ENCODE data around the gene DVL2. TPM values are rescaled to one million over a fixed set of nuclear protein-coding genes. Genes with fewer than 3 reads are reported as not detected.
"Not testable (repeated sequence)": the region's sequence is repeated elsewhere in the genome, so short reads cannot be mapped to it uniquely, and the experiment has no call there.

Gene DVL2
- total RNA-seq, 1 experiment from 2014 or later = 133 TPM

- TF ChIP-seq EZH2 (IDR thresholded peaks at IDR 0.05; ENCODE audit: borderline replicate concordance, low read depth, low read length, poor library complexity, severe bottlenecking) = no peak
- TF ChIP-seq, protein P1, sequence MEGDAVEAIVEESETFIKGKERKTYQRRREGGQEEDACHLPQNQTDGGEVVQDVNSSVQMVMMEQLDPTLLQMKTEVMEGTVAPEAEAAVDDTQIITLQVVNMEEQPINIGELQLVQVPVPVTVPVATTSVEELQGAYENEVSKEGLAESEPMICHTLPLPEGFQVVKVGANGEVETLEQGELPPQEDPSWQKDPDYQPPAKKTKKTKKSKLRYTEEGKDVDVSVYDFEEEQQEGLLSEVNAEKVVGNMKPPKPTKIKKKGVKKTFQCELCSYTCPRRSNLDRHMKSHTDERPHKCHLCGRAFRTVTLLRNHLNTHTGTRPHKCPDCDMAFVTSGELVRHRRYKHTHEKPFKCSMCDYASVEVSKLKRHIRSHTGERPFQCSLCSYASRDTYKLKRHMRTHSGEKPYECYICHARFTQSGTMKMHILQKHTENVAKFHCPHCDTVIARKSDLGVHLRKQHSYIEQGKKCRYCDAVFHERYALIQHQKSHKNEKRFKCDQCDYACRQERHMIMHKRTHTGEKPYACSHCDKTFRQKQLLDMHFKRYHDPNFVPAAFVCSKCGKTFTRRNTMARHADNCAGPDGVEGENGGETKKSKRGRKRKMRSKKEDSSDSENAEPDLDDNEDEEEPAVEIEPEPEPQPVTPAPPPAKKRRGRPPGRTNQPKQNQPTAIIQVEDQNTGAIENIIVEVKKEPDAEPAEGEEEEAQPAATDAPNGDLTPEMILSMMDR (conservative IDR thresholded peaks at IDR 0.05; ENCODE audit: low read depth, low read length) = no peak
- Histone ChIP-seq H3K27me3 (replicated peaks; ENCODE audit: insufficient read depth, low read depth, low read length, poor library complexity) (no peaks in the 10 kb centered on the region), H3K36me3 (ENCODE audit: insufficient read depth, low read length, poor library complexity, severe bottlenecking) (peaks cover 30% of the 10 kb centered on the region), H3K4me3 (ENCODE audit: low read depth, low read length, poor library complexity, severe bottlenecking) (no peak overlapping the region), H3K4me1 (ENCODE audit: insufficient read depth, low read length, poor library complexity, severe bottlenecking) (peaks cover 17% of the 10 kb centered on the region), H3K27ac (ENCODE audit: low read depth, low read length, poor library complexity, severe bottlenecking) (peak overlapping the region; percentile 47), H3K9me3 (ENCODE audit: low read depth, low read length, poor library complexity, severe bottlenecking) (no peaks in the 10 kb centered on the region)
- no peak for DNase-seq (ENCODE audit: low spot score)
- intact Hi-C loops (cut with micrococcal nuclease; ENCODE audit: unreplicated experiment) = no loop called here
- POLR2A ChIA-PET (ENCODE audit: low non-redundant PET) = no interaction called here
- CTCF ChIA-PET = interaction anchor here (1.2 kb wide), 1 partner anchor 312 kb away, joined by 3 read pairs; no protein-coding TSS in a partner anchor
- BruUV-seq (replicated peaks) = no TSS peak
These were observed 14.5 kb upstream of the DVL2 start for GRCh38 chr17:7248796-7249195.

GRCh38 chr17:7246779-7247178 is 12.5 kb upstream of the DVL2 start:
- intact Hi-C loops (cut with micrococcal nuclease; ENCODE audit: unreplicated experiment) = no loop called here
- Histone ChIP-seq H3K4me3 (ENCODE audit: low read depth, low read length, poor library complexity, severe bottlenecking) (no peak overlapping the region), H3K36me3 (ENCODE audit: insufficient read depth, low read length, poor library complexity, severe bottlenecking) (peaks cover 32% of the 10 kb centered on the region), H3K4me1 (ENCODE audit: insufficient read depth, low read length, poor library complexity, severe bottlenecking) (peaks cover 17% of the 10 kb centered on the region), H3K27ac (ENCODE audit: low read depth, low read length, poor library complexity, severe bottlenecking) (no peak overlapping the region), H3K27me3 (replicated peaks; ENCODE audit: insufficient read depth, low read depth, low read length, poor library complexity) (no peaks in the 10 kb centered on the region), H3K9me3 (ENCODE audit: low read depth, low read length, poor library complexity, severe bottlenecking) (no peaks in the 10 kb centered on the region)
- no peak for TF ChIP-seq EZH2 (IDR thresholded peaks at IDR 0.05; ENCODE audit: borderline replicate concordance, low read depth, low read length, poor library complexity, severe bottlenecking)
- no TSS peak for BruUV-seq (replicated peaks)
- ChIA-PET POLR2A (ENCODE audit: low non-redundant PET) (no interaction called here), CTCF (no interaction called here)
- DNase-seq (ENCODE audit: low spot score) = no peak

DNA sequence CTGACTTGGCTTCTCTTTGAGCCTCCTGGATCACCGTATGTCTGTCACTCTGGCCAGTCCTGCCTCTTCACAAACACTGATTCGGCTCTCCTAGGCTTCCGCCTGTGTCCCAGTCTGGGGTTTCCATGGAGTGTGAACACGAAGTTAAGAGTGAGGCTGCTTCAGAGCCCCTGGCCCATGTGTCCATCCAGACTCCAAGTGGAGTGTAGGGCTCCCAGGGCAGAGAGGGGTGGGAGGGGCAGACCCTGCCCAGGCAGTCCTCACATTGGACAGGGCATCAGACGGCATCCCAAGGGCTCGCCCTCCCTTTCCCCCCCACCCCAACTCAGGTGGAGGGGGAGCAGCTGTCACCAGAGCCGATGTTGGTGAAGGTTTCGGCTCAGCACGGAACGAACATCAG is 9.5 kb upstream of the DVL2 start:
- H3K9me3 ChIP-seq (ENCODE audit: low read depth, low read length, poor library complexity, severe bottlenecking); H3K4me3 ChIP-seq (ENCODE audit: low read depth, low read length, poor library complexity, severe bottlenecking); H3K27me3 ChIP-seq (replicated peaks; ENCODE audit: insufficient read depth, low read depth, low read length, poor library complexity); CTCF ChIA-PET; H3K27ac ChIP-seq (ENCODE audit: low read depth, low read length, poor library complexity, severe bottlenecking); DNase-seq (ENCODE audit: low spot score); POLR2A ChIA-PET (ENCODE audit: low non-redundant PET): not testable (repeated sequence)
- H3K4me1 ChIP-seq (ENCODE audit: insufficient read depth, low read length, poor library complexity, severe bottlenecking) = peaks cover 23% of the 10 kb centered on the region
- peaks cover 43% of the 10 kb centered on the region for H3K36me3 ChIP-seq (ENCODE audit: insufficient read depth, low read length, poor library complexity, severe bottlenecking)
- intact Hi-C loops (cut with micrococcal nuclease; ENCODE audit: unreplicated experiment) = loop anchor here (1.0 kb wide), 1 partner anchor 7 kb away; the partner anchor contains the start of gene CTDNEP1
- TSS peak; percentile 25 for BruUV-seq (replicated peaks)

DNA sequence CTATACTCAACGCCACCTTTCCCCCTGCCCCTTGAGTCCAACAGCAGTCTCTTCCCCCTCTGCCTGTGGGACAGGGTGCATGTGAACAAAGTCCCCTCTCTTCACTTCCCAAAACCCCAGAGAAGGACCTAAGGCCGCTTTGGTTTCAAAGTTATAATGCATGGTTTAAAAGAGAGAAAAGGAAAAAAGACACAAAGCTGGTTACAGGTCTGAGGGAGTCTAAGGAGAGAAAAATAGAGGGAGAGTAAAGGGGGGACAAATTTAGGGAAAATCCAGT is 9.1 kb upstream of the DVL2 start:
- peaks cover 23% of the 10 kb centered on the region for H3K4me1 ChIP-seq (ENCODE audit: insufficient read depth, low read length, poor library complexity, severe bottlenecking)
- intact Hi-C loops (cut with micrococcal nuclease; ENCODE audit: unreplicated experiment) = loop anchor here (1.0 kb wide), 1 partner anchor 8 kb away; the partner anchor contains the start of gene CTDNEP1
- peak overlapping the region; percentile 84 for H3K27ac ChIP-seq (ENCODE audit: low read depth, low read length, poor library complexity, severe bottlenecking)
- DNase-seq (ENCODE audit: low spot score) = no peak
- CTCF ChIA-PET = interaction anchor here (0.8 kb wide), 1 partner anchor 23 kb away, joined by 3 read pairs; no protein-coding TSS in a partner anchor
- POLR2A ChIA-PET (ENCODE audit: low non-redundant PET) = no interaction called here
- H3K9me3 ChIP-seq (ENCODE audit: low read depth, low read length, poor library complexity, severe bottlenecking) = no peaks in the 10 kb centered on the region
- no peak for TF ChIP-seq EZH2 (IDR thresholded peaks at IDR 0.05; ENCODE audit: borderline replicate concordance, low read depth, low read length, poor library complexity, severe bottlenecking)
- TF ChIP-seq, protein P1 (conservative IDR thresholded peaks at IDR 0.05; ENCODE audit: low read depth, low read length) = no peak
- no peaks in the 10 kb centered on the region for H3K27me3 ChIP-seq (replicated peaks; ENCODE audit: insufficient read depth, low read depth, low read length, poor library complexity)
- no TSS peak for BruUV-seq (replicated peaks)
- peaks cover 43% of the 10 kb centered on the region for H3K36me3 ChIP-seq (ENCODE audit: insufficient read depth, low read length, poor library complexity, severe bottlenecking)
- H3K4me3 ChIP-seq (ENCODE audit: low read depth, low read length, poor library complexity, severe bottlenecking) = peak overlapping the region; percentile 72
